H9 (cell line): ENCODE results near the gene INTS1. TPM values are rescaled to one million over a fixed set of nuclear protein-coding genes. Genes with fewer than 3 reads are reported as not detected.
A peak's percentile ranks its signal among the peaks of the same experiment; 100 is the strongest.

Experiments used
- DNase-seq: peaks from one replicate; pipeline ENCODE4 v3.0.0-alpha.2; 2017
- H2AFZ ChIP-seq: one replicate; pipeline ENCODE4 v1.6.1; 2013; ENCODE audit warnings: mild to moderate bottlenecking, low read length, control low read depth, moderate library complexity
- H2AK5ac ChIP-seq: 2 replicates; pipeline ENCODE4 v1.6.1; 2013; ENCODE audit warnings: low read length, control low read depth, mixed read lengths; ENCODE audit not compliant: insufficient read length
- H2BK120ac ChIP-seq: one replicate; pipeline ENCODE4 v1.6.1; 2013; ENCODE audit warnings: low read depth, mild to moderate bottlenecking, low read length, control low read depth, inconsistent platforms; ENCODE audit not compliant: poor library complexity, severe bottlenecking
- H2BK12ac ChIP-seq: 2 replicates; pipeline ENCODE4 v1.6.1; 2013; ENCODE audit warnings: low read length, control low read depth, mixed read lengths, low read depth; ENCODE audit not compliant: insufficient read length
- H2BK15ac ChIP-seq: 2 replicates; pipeline ENCODE4 v1.6.1; 2013; ENCODE audit warnings: low read depth, low read length, control low read depth
- H2BK20ac ChIP-seq: one replicate; pipeline ENCODE4 v1.6.1; 2013; ENCODE audit warnings: low read depth, mild to moderate bottlenecking, low read length, control low read depth, inconsistent platforms; ENCODE audit not compliant: poor library complexity, severe bottlenecking
- H2BK5ac ChIP-seq: 2 replicates; pipeline ENCODE4 v1.6.1; 2013; ENCODE audit warnings: low read length, control low read depth, mixed read lengths; ENCODE audit not compliant: insufficient read length
- H3K14ac ChIP-seq: 2 replicates; pipeline ENCODE4 v1.6.1; 2013; ENCODE audit warnings: low read length, control low read depth; ENCODE audit not compliant: insufficient read depth
- H3K18ac ChIP-seq: 2 replicates; pipeline ENCODE4 v1.6.1; 2013; ENCODE audit warnings: low read depth, mild to moderate bottlenecking, mixed read lengths, low read length, control low read depth; ENCODE audit not compliant: insufficient read length
- H3K23ac ChIP-seq: 2 replicates; pipeline ENCODE4 v1.6.1; 2013; ENCODE audit warnings: low read length, control low read depth, mixed read lengths, low read depth; ENCODE audit not compliant: insufficient read length
- H3K23me2 ChIP-seq: 2 replicates; pipeline ENCODE4 v1.6.1; 2013; ENCODE audit warnings: low read depth, mild to moderate bottlenecking, mixed read lengths, low read length, control low read depth; ENCODE audit not compliant: insufficient read length, poor library complexity, severe bottlenecking
- H3K27ac ChIP-seq: 2 replicates; pipeline ENCODE4 v1.5.1; 2013; ENCODE audit warnings: low read length, control low read depth, mixed read lengths, low read depth; ENCODE audit not compliant: insufficient read length
- H3K27me3 ChIP-seq: 2 replicates; pipeline ENCODE4 v1.6.1; 2013; ENCODE audit warnings: low read length, control low read depth, inconsistent platforms; ENCODE audit not compliant: insufficient read depth
- H3K4ac ChIP-seq: 2 replicates; pipeline ENCODE4 v1.6.1; 2013; ENCODE audit warnings: low read depth, mild to moderate bottlenecking, control low read depth, inconsistent platforms, low read length, moderate library complexity
- H3K4me1 ChIP-seq: 2 replicates; pipeline ENCODE4 v1.6.1; 2013; ENCODE audit warnings: low read length, control low read depth, inconsistent platforms; ENCODE audit not compliant: insufficient read depth
- H3K4me2 ChIP-seq: 2 replicates; pipeline ENCODE4 v1.6.1; 2013; ENCODE audit warnings: low read length, control low read depth, mixed read lengths; ENCODE audit not compliant: insufficient read length, insufficient read depth
- H3K56ac ChIP-seq: 2 replicates; pipeline ENCODE4 v1.6.1; 2013; ENCODE audit warnings: low read depth, mild to moderate bottlenecking, mixed read lengths, low read length, control low read depth; ENCODE audit not compliant: insufficient read length
- H3K79me1 ChIP-seq: 2 replicates; pipeline ENCODE4 v1.6.1; 2013; ENCODE audit warnings: low read depth, mild to moderate bottlenecking, moderate library complexity, low read length, control low read depth, inconsistent platforms; ENCODE audit not compliant: insufficient read depth, poor library complexity, severe bottlenecking
- H3K79me2 ChIP-seq: 2 replicates; pipeline ENCODE4 v1.6.1; 2013; ENCODE audit warnings: low read length, control low read depth, inconsistent platforms; ENCODE audit not compliant: insufficient read depth
- H3K9ac ChIP-seq: 2 replicates; pipeline ENCODE4 v1.6.1; 2013; ENCODE audit warnings: low read length, control low read depth, mixed read lengths; ENCODE audit not compliant: insufficient read length; ENCODE audit errors: extremely low read depth
- H3K9me3 ChIP-seq: one replicate; pipeline ENCODE4 v1.6.1; 2013; ENCODE audit warnings: low read depth, low read length, inconsistent platforms; ENCODE audit not compliant: control insufficient read depth
- H3T11ph ChIP-seq: one replicate; pipeline ENCODE4 v1.6.1; 2013; ENCODE audit warnings: mild to moderate bottlenecking, low read length, control low read depth, inconsistent platforms
- H4K20me1 ChIP-seq: one replicate; pipeline ENCODE4 v1.6.1; 2013; ENCODE audit not compliant: control insufficient read depth, insufficient read length, insufficient read depth
- H4K5ac ChIP-seq: 2 replicates; pipeline ENCODE4 v1.6.1; 2013; ENCODE audit warnings: low read depth, mild to moderate bottlenecking, mixed read lengths, low read length, control low read depth; ENCODE audit not compliant: insufficient read length
- H4K8ac ChIP-seq: replicated peaks from 2 replicates; pipeline ENCODE4 v1.6.1; 2013; ENCODE audit warnings: low read length, control low read depth, mixed read lengths, low read depth; ENCODE audit not compliant: insufficient read length
- H4K91ac ChIP-seq: 2 replicates; pipeline ENCODE4 v1.6.1; 2013; ENCODE audit warnings: low read depth, mild to moderate bottlenecking, moderate library complexity, mixed read lengths, low read length, control low read depth; ENCODE audit not compliant: insufficient read length
- H3K27ac Mint-ChIP-seq, 3 experiments: 2 replicates in 2 of 3; 3 replicates in 1 of 3; pipeline ENCODE4 v1.8.0; 2020 to 2021; ENCODE audit warnings: mixed read lengths in 3 of 3, mild to moderate bottlenecking in 1 of 3, moderate library complexity in 1 of 3
- H3K27me3 Mint-ChIP-seq: 2 replicates; pipeline ENCODE4 v1.8.0; 2021; ENCODE audit warnings: low read depth, mild to moderate bottlenecking, moderate library complexity, mixed read lengths
- H3K36me3 Mint-ChIP-seq, 3 experiments: 2 replicates in 2 of 3; 3 replicates in 1 of 3; pipeline ENCODE4 v1.8.0; 2020 to 2021; ENCODE audit warnings: low read depth in 3 of 3, mixed read lengths in 3 of 3; ENCODE audit not compliant: insufficient read depth in 1 of 3
- H3K4me1 Mint-ChIP-seq, 2 experiments: 2 replicates each; pipeline ENCODE4 v1.8.0; 2020; ENCODE audit warnings: mixed read lengths in 2 of 2
- H3K4me3 Mint-ChIP-seq, 2 experiments: 2 replicates in 1 of 2; 3 replicates in 1 of 2; pipeline ENCODE4 v1.8.0; 2020 to 2021; ENCODE audit warnings: mild to moderate bottlenecking in 2 of 2, mixed read lengths in 2 of 2, moderate library complexity in 1 of 2
- H3K9me3 Mint-ChIP-seq, 2 experiments: 2 replicates in 1 of 2; 3 replicates in 1 of 2; pipeline ENCODE4 v1.8.0; 2020; ENCODE audit warnings: mild to moderate bottlenecking in 2 of 2, mixed read lengths in 2 of 2, moderate library complexity in 1 of 2
- WGBS: extraction: QIAGEN DNeasy Blood & Tissue Kit; methylation state at CpG from one replicate; pipeline ENCODE4 v1.1.7; 2013; ENCODE audit warnings: missing lambda C conversion rate, low lambda C conversion rate, mixed read lengths; ENCODE audit not compliant: insufficient read length; ENCODE audit errors: extremely low coverage; 5-methylcytosine and 5-hydroxymethylcytosine counted together
- total RNA-seq: library from RNA; stranded (reverse); gene quantifications from 2 replicates; pipeline ENCODE4 v1.2.1, GENCODE V29; 2021
- TF ChIP-seq, protein P1 (sequence below): fragments of 200-600 bp; sonication (generic); conservative IDR thresholded peaks from 3 replicates; pipeline ENCODE4 v1.8.0; 2021; ENCODE audit warnings: antibody characterized with exemption, mild to moderate bottlenecking

Gene INTS1
- total RNA-seq, 1 experiment from 2014 or later = 133 TPM

DNA sequence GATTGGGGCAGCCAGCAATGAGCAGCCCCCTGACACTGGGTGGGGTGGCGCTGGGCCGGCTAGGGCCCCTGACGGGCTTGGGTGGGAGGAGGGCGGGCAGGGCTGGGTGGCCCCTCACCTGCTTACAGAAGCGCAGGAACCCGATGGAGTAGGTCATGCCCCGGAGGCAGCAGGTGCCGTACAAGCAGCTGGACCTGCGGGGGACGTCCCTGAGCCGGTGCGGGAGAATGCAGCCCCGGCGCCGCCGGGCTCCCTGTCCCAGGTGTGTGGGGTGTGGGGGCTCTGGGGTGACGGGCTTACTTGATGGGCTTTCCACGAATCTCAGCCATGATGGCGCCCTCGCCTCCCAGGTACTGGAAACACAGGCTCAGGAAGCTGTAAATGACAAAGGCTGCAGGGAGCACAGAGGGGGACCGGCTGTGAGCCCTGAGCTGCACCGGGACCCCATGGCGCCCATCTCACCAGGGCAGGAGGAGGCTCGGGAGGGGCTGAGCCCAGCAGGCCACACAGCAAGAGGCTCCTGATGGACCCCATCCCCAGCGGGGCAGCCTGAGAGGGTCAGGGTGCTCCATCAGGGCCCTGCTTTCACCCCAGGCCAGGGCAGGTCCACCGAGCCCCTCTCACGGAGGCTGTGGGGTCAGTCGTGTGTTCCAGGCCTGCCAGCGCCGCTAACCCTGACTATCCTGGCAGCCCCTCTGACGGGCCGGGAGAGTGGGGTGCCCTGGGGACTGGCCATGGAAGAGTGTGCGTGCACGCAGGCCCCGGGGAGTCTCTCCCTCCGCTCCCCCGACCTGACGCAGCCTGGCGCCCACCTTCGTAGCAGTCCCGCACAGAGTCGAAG, 46.0 kb upstream of the INTS1 start:
- Mint-ChIP-seq H3K9me3 (no peaks in the 10 kb centered on the region; a peak in 1 of 5 replicates), H3K27ac (peak overlapping the region in 2 of 3 experiments; percentile 66 to 75; a peak in 2 of 7 replicates), H3K4me1 (peaks cover 0 to 6% of the 10 kb centered on the region in 2 experiments; a peak in 3 of 4 replicates), H3K4me3 (no peak overlapping the region), H3K27me3 (no peaks in the 10 kb centered on the region; the same call in 1 of the 2 replicates), H3K36me3 (no peaks in the 10 kb centered on the region)
- Histone ChIP-seq H3K9ac (no peak overlapping the region), H4K20me1 (no peaks in the 10 kb centered on the region), H3K79me1 (no peaks in the 10 kb centered on the region), H3K79me2 (no peaks in the 10 kb centered on the region), H3K23me2 (no peaks in the 10 kb centered on the region), H3K14ac (no peak overlapping the region; the same call in 1 of the 2 replicates), H3K4me2 (no peak overlapping the region), H3K4me1 (no peaks in the 10 kb centered on the region), H3K23ac (no peak overlapping the region), H3K9me3 (no peaks in the 10 kb centered on the region), H2BK15ac (no peak overlapping the region), H2BK5ac (no peak overlapping the region), H4K5ac (no peak overlapping the region), H3T11ph (no peak overlapping the region), H3K27ac (no peak overlapping the region), H2AFZ (no peak overlapping the region), H3K4ac (no peak overlapping the region), H3K56ac (no peak overlapping the region), H2BK12ac (no peak overlapping the region), H2AK5ac (no peak overlapping the region), H3K27me3 (no peaks in the 10 kb centered on the region), H2BK120ac (no peak overlapping the region), H4K91ac (no peak overlapping the region), H3K18ac (no peak overlapping the region), H2BK20ac (no peak overlapping the region), H4K8ac (no peak overlapping the region)
- no CpG with 5 or more reads among the region's 42 CpGs for WGBS
- TF ChIP-seq, protein P1, sequence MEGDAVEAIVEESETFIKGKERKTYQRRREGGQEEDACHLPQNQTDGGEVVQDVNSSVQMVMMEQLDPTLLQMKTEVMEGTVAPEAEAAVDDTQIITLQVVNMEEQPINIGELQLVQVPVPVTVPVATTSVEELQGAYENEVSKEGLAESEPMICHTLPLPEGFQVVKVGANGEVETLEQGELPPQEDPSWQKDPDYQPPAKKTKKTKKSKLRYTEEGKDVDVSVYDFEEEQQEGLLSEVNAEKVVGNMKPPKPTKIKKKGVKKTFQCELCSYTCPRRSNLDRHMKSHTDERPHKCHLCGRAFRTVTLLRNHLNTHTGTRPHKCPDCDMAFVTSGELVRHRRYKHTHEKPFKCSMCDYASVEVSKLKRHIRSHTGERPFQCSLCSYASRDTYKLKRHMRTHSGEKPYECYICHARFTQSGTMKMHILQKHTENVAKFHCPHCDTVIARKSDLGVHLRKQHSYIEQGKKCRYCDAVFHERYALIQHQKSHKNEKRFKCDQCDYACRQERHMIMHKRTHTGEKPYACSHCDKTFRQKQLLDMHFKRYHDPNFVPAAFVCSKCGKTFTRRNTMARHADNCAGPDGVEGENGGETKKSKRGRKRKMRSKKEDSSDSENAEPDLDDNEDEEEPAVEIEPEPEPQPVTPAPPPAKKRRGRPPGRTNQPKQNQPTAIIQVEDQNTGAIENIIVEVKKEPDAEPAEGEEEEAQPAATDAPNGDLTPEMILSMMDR = no peak
- DNase-seq = no peak
